ENCODE measurements around the gene CCDC121.

CCDC121 gene

DNA sequence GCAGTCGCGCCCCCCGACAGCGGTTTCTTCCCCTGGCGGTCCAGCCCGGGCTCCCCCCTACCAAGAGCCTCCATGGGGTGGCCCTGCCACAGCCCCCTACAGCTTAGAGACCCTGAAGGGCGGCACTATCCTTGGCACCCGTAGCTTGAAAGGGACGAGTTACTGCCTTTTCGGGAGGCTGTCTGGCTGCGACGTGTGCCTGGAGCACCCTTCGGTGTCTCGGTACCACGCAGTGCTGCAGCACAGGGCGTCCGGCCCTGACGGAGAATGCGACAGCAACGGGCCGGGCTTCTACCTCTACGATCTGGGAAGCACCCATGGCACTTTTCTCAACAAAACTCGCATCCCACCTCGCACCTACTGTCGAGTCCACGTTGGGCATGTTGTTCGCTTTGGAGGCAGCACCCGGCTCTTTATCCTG, 35.4 kb upstream of the CCDC121 start:
- no peak for DNase-seq (ENCODE audit: low read depth)
- TF ChIP-seq, protein P1, sequence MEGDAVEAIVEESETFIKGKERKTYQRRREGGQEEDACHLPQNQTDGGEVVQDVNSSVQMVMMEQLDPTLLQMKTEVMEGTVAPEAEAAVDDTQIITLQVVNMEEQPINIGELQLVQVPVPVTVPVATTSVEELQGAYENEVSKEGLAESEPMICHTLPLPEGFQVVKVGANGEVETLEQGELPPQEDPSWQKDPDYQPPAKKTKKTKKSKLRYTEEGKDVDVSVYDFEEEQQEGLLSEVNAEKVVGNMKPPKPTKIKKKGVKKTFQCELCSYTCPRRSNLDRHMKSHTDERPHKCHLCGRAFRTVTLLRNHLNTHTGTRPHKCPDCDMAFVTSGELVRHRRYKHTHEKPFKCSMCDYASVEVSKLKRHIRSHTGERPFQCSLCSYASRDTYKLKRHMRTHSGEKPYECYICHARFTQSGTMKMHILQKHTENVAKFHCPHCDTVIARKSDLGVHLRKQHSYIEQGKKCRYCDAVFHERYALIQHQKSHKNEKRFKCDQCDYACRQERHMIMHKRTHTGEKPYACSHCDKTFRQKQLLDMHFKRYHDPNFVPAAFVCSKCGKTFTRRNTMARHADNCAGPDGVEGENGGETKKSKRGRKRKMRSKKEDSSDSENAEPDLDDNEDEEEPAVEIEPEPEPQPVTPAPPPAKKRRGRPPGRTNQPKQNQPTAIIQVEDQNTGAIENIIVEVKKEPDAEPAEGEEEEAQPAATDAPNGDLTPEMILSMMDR (IDR thresholded peaks at IDR 0.05; ENCODE audit: control insufficient read depth, insufficient read depth, low read depth, low read length, missing control alignments) = peak; percentile 13
- H3K4me3 ChIP-seq (ENCODE audit: control insufficient read depth, low read depth, low read length) = peak overlapping the region; percentile 88

DNA sequence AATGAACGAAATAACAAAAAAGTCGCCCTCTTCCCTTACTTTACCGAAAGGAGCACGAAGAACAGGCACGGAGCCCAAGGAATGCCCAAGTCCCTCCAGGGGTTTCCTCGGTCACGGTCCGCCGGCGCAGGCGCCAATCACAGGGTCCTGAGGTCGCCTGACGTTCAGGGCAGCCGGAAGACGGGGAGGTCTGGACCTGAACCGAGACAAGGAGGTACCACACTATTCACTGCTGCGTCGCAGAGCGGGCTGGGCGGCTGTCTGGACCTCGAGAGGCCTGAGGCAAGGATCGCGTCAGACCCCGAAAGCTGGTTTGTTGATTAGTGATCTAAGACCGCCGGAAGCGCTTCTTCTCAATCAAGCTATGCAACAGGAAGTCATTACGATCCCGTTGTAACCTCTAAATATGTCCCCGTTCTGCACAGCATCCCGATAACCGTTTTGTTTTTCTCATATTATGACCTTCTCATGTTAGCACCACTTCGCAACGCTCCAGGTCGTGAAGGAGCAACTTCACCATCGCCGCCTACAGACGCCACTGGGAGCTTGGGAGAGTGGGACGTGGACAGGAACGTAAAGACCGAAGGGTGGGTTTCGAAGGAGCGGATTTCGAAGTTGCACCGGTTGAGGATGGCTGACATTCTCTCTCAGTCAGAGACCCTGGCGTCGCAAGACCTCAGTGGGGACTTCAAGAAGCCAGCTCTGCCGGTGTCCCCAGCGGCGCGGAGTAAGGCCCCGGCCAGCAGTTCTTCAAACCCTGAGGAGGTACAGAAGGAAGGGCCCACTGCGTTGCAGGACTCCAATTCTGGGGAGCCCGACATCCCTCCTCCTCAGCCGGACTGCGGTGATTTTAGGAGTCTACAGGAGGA, 34.7 kb upstream of the CCDC121 start, which contains the start of the genes SLC4A1AP and SUPT7L:
SLC4A1AP (plus strand) TSS at position 605 of the 869 bp plus-strand sequence; CDS start at position 631, 26 bp downstream.
SUPT7L (minus strand) TSS at position 330 of the 869 bp plus-strand sequence. CDS start 1,422 bp downstream, outside the sequence.
- peak within 1 kb of the TSS; percentile 88 for H3K4me3 ChIP-seq (ENCODE audit: control insufficient read depth, low read depth, low read length)
- TF ChIP-seq, protein P1 (IDR thresholded peaks at IDR 0.05; ENCODE audit: control insufficient read depth, insufficient read depth, low read depth, low read length, missing control alignments) = no peak
- peak; percentile 57 for DNase-seq (ENCODE audit: low read depth)

DNA sequence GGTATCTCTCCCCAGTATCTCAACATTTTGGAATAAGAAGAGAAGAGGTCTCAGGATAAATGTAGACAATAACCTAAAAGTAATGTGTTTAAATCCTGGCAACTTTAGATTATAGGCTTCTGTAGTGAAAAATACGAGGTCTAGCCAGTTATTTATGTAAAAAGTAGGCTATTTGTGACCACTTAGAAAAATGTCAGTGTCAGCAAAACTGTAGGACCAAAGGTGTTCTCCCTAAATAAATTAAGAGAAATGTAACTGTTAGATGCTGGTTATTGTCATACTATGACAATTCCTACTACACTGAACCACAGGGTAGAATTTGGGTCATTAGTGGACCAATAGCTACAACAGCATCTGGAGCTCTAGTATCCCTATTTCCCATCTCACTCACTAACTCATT, 32.6 kb upstream of the CCDC121 start:
- TF ChIP-seq, protein P1 (IDR thresholded peaks at IDR 0.05; ENCODE audit: control insufficient read depth, insufficient read depth, low read depth, low read length, missing control alignments) = no peak
- no peak for DNase-seq (ENCODE audit: low read depth)
- no peak overlapping the region for H3K4me3 ChIP-seq (ENCODE audit: control insufficient read depth, low read depth, low read length)

DNA sequence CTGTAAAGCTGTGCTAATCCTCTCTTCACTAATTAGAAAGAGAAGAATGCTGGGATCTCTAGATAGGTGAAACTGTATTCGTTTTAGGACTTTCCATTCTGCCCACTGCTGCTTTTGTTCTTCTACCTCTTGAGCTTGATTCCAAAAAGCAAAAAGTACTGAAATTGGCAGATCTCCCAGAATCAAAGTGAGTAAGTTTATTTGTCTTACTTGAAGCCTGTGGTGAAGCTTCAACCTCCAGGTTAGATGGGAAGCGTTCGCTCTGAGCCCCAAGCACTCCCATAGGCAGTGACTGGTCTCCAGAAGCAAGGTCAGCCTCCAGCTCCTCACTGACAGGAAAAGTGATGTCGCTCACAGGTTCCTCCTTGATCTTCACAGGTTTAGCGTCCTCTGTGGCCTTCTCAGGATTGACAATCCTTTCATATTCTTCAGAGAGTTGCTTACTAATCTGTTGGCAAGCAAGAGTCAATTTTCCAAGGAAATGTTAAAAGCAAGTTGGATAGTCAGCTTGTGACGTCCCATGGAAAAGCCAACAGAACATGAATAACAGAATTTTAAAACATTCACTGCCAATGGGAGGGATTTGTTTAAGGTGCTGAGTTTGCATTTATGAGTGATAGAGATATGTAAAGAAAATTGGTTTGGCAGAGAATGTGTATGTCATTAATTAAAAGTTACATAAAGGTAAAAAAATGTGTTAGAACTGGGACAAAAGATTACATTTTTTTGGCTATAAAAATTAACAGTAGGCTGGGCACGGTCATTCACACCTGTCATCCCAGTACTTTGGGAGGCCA, 26.5 kb upstream of the CCDC121 start:
- no peak for DNase-seq (ENCODE audit: low read depth)
- TF ChIP-seq, protein P1 (IDR thresholded peaks at IDR 0.05; ENCODE audit: control insufficient read depth, insufficient read depth, low read depth, low read length, missing control alignments) = no peak
- H3K4me3 ChIP-seq (ENCODE audit: control insufficient read depth, low read depth, low read length) = no peak overlapping the region

GRCh38 chr2:27653397-27653796, 24.6 kb upstream of the CCDC121 start:
- no peak overlapping the region for H3K4me3 ChIP-seq (ENCODE audit: control insufficient read depth, low read depth, low read length)
- no peak for DNase-seq (ENCODE audit: low read depth)
- TF ChIP-seq, protein P1 (IDR thresholded peaks at IDR 0.05; ENCODE audit: control insufficient read depth, insufficient read depth, low read depth, low read length, missing control alignments) = no peak

DNA sequence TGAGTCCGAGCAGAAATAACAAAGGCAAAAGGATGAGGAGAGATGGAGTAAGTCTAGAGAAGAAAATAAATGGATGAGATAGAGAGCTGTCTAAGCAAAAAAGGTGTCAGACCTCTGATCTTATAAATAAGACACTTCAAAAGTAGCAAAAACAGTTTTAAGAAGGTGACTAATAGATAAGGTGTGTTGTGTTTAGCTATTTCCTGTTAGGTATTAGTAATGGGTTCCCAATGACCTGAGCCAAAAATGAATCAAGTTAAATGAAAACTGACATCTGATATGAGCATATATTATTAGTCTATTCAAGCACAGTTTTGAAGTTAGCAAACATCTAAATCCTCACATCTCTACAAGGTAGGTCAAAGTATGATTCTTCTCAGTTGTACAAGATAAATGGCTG, 24.0 kb upstream of the CCDC121 start:
- no peak for DNase-seq (ENCODE audit: low read depth)
- TF ChIP-seq, protein P1 (IDR thresholded peaks at IDR 0.05; ENCODE audit: control insufficient read depth, insufficient read depth, low read depth, low read length, missing control alignments) = no peak
- H3K4me3 ChIP-seq (ENCODE audit: control insufficient read depth, low read depth, low read length) = no peak overlapping the region

All from AG09309 (cell line).